Tibial nerve (tissue), 4 donors: Measurements from ENCODE around the gene WWC2. TPM values are rescaled to one million over a fixed set of nuclear protein-coding genes. Genes with fewer than 3 reads are reported as not detected.

Experiments used
- DNase-seq, 2 donors: peaks; one replicate each; pipeline ENCODE4 v3.0.0-alpha.2; 2019; ENCODE audit warnings: low spot score in 2 of 2
- H3K27ac ChIP-seq, 4 donors: fragments of 200-600 bp; sonication (generic) in 3 of 4; one replicate each; pipeline ENCODE4 v1.5.1; 2017 to 2019; ENCODE audit warnings: mild to moderate bottlenecking in 1 of 4
- H3K27me3 ChIP-seq, 2 donors: fragments of 200-600 bp; sonication (generic) in 1 of 2; one replicate each; pipeline versions ENCODE4 v1.5.1 to v1.6.0; 2017 to 2019
- H3K36me3 ChIP-seq, 3 donors: fragments of 200-600 bp; sonication (generic); one replicate each; pipeline ENCODE4 v1.5.1; 2018 to 2019
- H3K4me1 ChIP-seq, 4 donors: fragments of 200-600 bp; sonication (generic) in 3 of 4; one replicate each; pipeline ENCODE4 v1.5.1; 2017 to 2019
- H3K4me3 ChIP-seq, 4 donors: fragments of 200-600 bp; sonication (generic) in 3 of 4; one replicate each; pipeline ENCODE4 v1.5.1; 2017 to 2019; ENCODE audit warnings: mild to moderate bottlenecking in 1 of 4, moderate library complexity in 1 of 4
- H3K9me3 ChIP-seq, 4 donors: fragments of 200-600 bp; sonication (generic) in 3 of 4; one replicate each; pipeline ENCODE4 v1.5.1; 2017 to 2019
- CTCF ChIP-seq, 5 experiments: fragments of 200-600 bp in 3 of 5; fragments of 450-650 bp in 2 of 5; sonication (generic) in 3 of 5; IDR thresholded peaks; one replicate each; pipeline ENCODE4 v1.5.1; 2016 to 2019; ENCODE audit warnings: antibody characterized with exemption in 5 of 5, mild to moderate bottlenecking in 3 of 5, moderate library complexity in 2 of 5
- EP300 ChIP-seq, 2 donors: sonication (generic); formaldehyde crosslinking; IDR thresholded peaks; one replicate each; pipeline ENCODE4 v1.6.1; 2017; ENCODE audit warnings: antibody characterized with exemption in 2 of 2, mild to moderate bottlenecking in 1 of 2
- POLR2A ChIP-seq, 2 donors: fragments of 450-650 bp; IDR thresholded peaks; one replicate each; pipeline ENCODE4 v1.6.1; 2017; ENCODE audit warnings: antibody characterized with exemption in 2 of 2, mild to moderate bottlenecking in 2 of 2, moderate library complexity in 2 of 2
- WGBS, 2 donors: methylation state at CpG; one replicate each; pipeline ENCODE4 v1.1.5; 2018; 5-methylcytosine and 5-hydroxymethylcytosine counted together
- total RNA-seq, 4 donors: library from RNA; depleted of rRNA; stranded (reverse); fragments of >200 nt; gene quantifications; one replicate each; pipeline ENCODE4 v1.1.0, GENCODE V29; 2016

WWC2 gene
- total RNA-seq, 4 donors from 2014 or later, result 38.2 to 60.9 (median 42.9) TPM

- H3K4me3 ChIP-seq, result no peak overlapping the region
- H3K9me3 ChIP-seq, result no peaks in the 10 kb centered on the region
- H3K27me3 ChIP-seq, result no peaks in the 10 kb centered on the region
- H3K27ac ChIP-seq, result no peak overlapping the region
- TF ChIP-seq EP300 (IDR thresholded peaks at IDR 0.05) (no peak), POLR2A (IDR thresholded peaks at IDR 0.05) (no peak), CTCF (IDR thresholded peaks at IDR 0.05) (no peak)
- 83 to 84% methylated on average over 1 of the region's 1 CpG for WGBS, 2 donors
- peaks cover 0 to 12% (median 2%) of the 10 kb centered on the region in 4 donors for H3K4me1 ChIP-seq
- no peak for DNase-seq
- no peaks in the 10 kb centered on the region for H3K36me3 ChIP-seq
Measured at GRCh38 chr4:183095199-183095512, 3.9 kb upstream of the WWC2 start.

- no peak for DNase-seq
- Histone ChIP-seq H3K9me3 (no peaks in the 10 kb centered on the region), H3K27ac (no peak overlapping the region), H3K27me3 (no peaks in the 10 kb centered on the region), H3K4me1 (peaks cover 0 to 25% (median 8%) of the 10 kb centered on the region in 4 donors), H3K36me3 (no peaks in the 10 kb centered on the region), H3K4me3 (no peak overlapping the region)
- TF ChIP-seq EP300 (IDR thresholded peaks at IDR 0.05) (no peak), POLR2A (IDR thresholded peaks at IDR 0.05) (no peak), CTCF (IDR thresholded peaks at IDR 0.05) (no peak)
- 78 to 84% methylated on average over 15 of the region's 15 CpGs for WGBS, 2 donors
Measured at GRCh38 chr4:183096276-183096965, 2.6 kb upstream of the WWC2 start.

GRCh38 chr4:183097231-183098018 lies 1.6 kb upstream of the WWC2 start:
- DNase-seq, result peak in 1 of 2 donors; percentile 19
- peaks cover 0 to 32% (median 11%) of the 10 kb centered on the region in 4 donors for H3K4me1 ChIP-seq
- no peaks in the 10 kb centered on the region for H3K9me3 ChIP-seq
- no peaks in the 10 kb centered on the region for H3K27me3 ChIP-seq
- TF ChIP-seq CTCF (IDR thresholded peaks at IDR 0.05), result no peak
- TF ChIP-seq POLR2A (IDR thresholded peaks at IDR 0.05), result peak in 1 of 2 donors; percentile 18
- no peaks in the 10 kb centered on the region for H3K36me3 ChIP-seq
- H3K4me3 ChIP-seq, result peak overlapping the region; percentile 68 to 90 (median 80)
- peak overlapping the region; percentile 88 to 98 (median 96) for H3K27ac ChIP-seq
- 47 to 48% methylated on average over 39 to 43 of the region's 43 CpGs for WGBS, 2 donors

GRCh38 chr4:183098019-183098722 lies 886 bp upstream of the WWC2 start:
- H3K27me3 ChIP-seq, result no peaks in the 10 kb centered on the region
- peak overlapping the region; percentile 68 to 90 (median 80) for H3K4me3 ChIP-seq
- H3K36me3 ChIP-seq, result no peaks in the 10 kb centered on the region
- TF ChIP-seq POLR2A (IDR thresholded peaks at IDR 0.05) (peak in 1 of 2 donors; percentile 11), CTCF (IDR thresholded peaks at IDR 0.05) (no peak), EP300 (IDR thresholded peaks at IDR 0.05) (no peak)
- no peaks in the 10 kb centered on the region for H3K9me3 ChIP-seq
- H3K4me1 ChIP-seq, result peaks cover 0 to 34% (median 11%) of the 10 kb centered on the region in 4 donors
- H3K27ac ChIP-seq, result peak overlapping the region; percentile 88 to 98 (median 96)
- peak; percentile 19 to 22 for DNase-seq
- 2% methylated on average over 55 to 67 of the region's 79 CpGs for WGBS, 2 donors
